Measurements from ENCODE around the gene COL5A2.

COL5A2 gene

DNA sequence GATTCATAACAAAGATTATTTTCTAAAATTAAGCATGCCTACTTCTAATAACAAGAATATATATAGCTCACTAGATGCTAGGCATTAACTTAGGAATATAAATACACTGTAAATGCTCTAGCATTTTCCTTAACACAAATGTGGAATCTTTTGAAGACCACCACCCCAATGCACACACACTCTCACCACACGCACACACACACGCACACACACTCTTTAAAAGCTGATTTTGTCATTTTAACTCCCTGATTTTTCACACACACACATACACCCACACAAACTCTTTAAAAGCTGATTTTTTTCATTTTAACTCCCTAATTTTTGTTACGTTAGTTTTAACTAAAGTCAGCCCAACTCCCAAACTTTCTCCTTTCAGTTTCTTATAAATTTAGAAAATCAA is 3.0 kb downstream of the COL5A2 start:
- H3K27ac ChIP-seq: no peak overlapping the region
- TF ChIP-seq, protein P1, sequence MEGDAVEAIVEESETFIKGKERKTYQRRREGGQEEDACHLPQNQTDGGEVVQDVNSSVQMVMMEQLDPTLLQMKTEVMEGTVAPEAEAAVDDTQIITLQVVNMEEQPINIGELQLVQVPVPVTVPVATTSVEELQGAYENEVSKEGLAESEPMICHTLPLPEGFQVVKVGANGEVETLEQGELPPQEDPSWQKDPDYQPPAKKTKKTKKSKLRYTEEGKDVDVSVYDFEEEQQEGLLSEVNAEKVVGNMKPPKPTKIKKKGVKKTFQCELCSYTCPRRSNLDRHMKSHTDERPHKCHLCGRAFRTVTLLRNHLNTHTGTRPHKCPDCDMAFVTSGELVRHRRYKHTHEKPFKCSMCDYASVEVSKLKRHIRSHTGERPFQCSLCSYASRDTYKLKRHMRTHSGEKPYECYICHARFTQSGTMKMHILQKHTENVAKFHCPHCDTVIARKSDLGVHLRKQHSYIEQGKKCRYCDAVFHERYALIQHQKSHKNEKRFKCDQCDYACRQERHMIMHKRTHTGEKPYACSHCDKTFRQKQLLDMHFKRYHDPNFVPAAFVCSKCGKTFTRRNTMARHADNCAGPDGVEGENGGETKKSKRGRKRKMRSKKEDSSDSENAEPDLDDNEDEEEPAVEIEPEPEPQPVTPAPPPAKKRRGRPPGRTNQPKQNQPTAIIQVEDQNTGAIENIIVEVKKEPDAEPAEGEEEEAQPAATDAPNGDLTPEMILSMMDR (conservative IDR thresholded peaks at IDR 0.05; ENCODE audit: low read depth): no peak
- ChIA-PET POLR2A (ENCODE audit: low non-redundant PET) (no interaction called here), CTCF (interaction anchor here (1.3 kb wide), 1 partner anchor 34 kb away, joined by 3 read pairs; no protein-coding TSS in a partner anchor)
- no peak for DNase-seq (ENCODE audit: low spot score)

DNA sequence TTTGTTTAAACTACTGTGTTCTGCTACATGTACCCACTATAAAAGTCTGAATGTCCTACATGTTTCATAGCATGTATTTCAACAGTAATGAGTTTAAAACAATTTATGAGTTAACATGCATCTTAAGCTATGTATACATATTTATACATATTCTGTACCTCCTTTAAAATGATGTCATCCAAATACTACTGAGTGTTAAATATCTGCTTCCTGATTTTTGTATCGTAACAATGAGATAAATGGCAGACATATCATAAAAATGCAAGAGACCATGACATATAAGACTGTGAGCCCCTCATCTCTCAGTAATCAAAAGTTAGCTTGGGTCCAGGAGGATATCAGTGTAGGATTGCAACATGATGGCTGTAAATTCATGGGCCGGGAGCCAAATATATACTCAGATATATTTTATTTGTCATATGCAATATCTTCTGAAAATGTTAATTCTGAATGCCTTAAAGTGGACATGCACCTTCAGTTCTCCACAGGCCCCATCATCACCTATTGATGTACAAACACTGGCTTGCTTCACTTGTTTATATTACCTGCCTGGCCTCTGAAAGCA is 3.6 kb downstream of the COL5A2 start:
- CTCF ChIA-PET: interaction anchor here (0.5 to 1.3 kb wide), 2 partner anchors 8 to 33 kb away, joined by 3 to 4 read pairs; no protein-coding TSS in a partner anchor
- POLR2A ChIA-PET (ENCODE audit: low non-redundant PET): no interaction called here
- no peak overlapping the region for H3K27ac ChIP-seq
- no peak for DNase-seq (ENCODE audit: low spot score)
- TF ChIP-seq, protein P1 (conservative IDR thresholded peaks at IDR 0.05; ENCODE audit: low read depth): no peak

DNA sequence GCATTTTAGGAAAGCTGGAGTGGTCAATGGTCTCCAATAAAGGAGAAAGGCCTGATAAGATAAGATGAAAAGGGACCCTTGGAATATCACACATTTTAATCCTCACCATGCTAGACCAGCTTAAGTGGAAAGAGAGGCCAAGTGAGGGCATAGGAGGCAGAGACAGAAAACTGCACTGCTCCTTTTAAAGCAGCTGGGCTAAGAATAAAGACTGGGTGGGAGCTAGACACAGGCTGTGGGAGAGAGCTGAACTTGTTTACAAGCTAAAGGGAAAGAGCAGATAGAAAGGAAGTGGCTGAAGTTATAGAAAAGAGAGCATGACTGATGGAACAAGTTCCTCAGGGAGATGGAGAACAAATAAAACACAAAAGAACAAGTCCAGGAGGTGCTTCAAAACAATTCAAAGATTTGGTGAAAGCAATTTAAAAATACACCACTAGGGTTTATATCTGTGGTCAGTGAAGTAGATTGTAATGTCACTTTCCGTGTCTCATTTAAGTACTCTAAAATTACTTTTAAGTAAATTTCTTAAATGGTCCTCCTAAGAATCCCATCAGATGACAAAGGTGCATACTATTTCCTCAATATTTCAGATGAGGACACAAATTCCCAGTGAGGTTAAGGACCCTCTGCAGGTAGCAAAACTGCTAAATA is 7.5 kb downstream of the COL5A2 start:
- H3K27ac ChIP-seq: no peak overlapping the region
- TF ChIP-seq, protein P1 (conservative IDR thresholded peaks at IDR 0.05; ENCODE audit: low read depth): no peak
- CTCF ChIA-PET: interaction anchor here (0.7 kb wide), 1 partner anchor 28 kb away, joined by 3 read pairs; no protein-coding TSS in a partner anchor
- no peak for DNase-seq (ENCODE audit: low spot score)
- POLR2A ChIA-PET (ENCODE audit: low non-redundant PET): no interaction called here

DNA sequence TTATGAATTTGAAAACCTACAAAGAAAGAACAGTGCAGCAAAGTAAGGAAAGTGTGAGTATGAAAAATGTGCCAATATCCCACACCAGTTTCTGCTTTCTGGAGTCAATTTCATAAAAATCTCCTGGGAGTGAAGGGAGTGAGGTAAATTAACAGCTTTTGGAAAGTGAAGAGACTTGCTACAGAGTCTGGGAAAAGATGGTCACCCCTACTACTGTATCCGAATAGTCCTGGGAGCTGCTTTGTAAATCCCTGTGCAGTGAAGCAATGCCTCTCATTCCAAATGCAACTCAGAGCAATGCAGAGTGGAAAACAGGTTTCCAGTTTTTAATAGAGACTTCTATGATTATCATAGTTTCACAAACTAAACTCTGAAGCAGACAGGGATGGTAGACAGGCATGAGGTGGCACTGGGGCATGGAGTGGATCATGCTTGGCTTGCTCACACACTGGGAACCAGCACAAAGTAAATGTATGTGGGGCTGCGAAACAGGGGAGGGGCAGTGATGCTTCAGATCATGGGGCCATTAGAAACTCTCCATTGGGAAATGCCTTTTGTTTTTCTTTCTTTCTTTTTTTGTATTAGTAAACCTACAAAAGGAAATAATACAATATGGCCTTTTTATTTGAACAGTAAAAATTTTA is 10.6 kb downstream of the COL5A2 start:
- POLR2A ChIA-PET (ENCODE audit: low non-redundant PET): no interaction called here
- CTCF ChIA-PET: interaction anchor here (0.7 kb wide), 1 partner anchor 15 kb away, joined by 3 read pairs; no protein-coding TSS in a partner anchor
- TF ChIP-seq, protein P1 (conservative IDR thresholded peaks at IDR 0.05; ENCODE audit: low read depth): no peak
- H3K27ac ChIP-seq: no peak overlapping the region
- DNase-seq (ENCODE audit: low spot score): no peak

DNA sequence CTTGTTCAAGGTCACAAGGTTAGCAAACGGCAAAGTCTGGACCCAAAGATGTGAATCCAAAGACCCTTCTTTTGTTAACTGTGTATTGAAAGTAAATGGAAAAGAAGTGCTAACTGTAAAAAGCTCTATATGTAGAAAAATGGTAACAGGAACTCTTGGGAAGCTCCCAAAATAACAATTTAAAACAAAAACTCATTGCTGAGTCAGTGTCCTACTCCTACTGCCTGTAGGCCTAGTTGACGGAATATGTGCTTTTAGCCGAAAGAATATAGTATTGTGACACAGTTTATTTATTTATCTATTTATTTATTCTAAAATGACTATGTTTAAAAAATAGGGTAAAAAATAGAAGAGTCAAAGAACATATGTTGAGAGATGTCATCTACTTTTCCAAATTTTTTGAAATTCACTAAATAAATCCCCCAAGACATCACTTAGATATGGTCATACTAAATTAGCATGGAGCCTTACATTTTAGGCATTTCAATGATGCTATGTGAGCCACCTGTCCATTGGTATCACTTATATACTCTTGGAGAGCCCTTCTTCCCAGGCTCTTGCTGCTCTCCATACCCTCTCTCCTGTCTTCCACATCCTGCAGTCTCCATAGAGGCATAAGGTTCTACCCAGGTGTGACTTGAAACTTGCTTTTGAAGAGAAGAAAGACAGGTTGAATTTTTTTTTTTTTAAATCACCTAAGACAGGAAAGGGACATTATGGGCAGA is 13.7 kb downstream of the COL5A2 start:
- ChIA-PET CTCF (interaction anchor here (0.5 kb wide), 1 partner anchor 176 kb away, joined by 3 read pairs; no protein-coding TSS in a partner anchor), POLR2A (ENCODE audit: low non-redundant PET) (no interaction called here)
- TF ChIP-seq, protein P1 (conservative IDR thresholded peaks at IDR 0.05; ENCODE audit: low read depth): no peak
- H3K27ac ChIP-seq: no peak overlapping the region
- no peak for DNase-seq (ENCODE audit: low spot score)

DNA sequence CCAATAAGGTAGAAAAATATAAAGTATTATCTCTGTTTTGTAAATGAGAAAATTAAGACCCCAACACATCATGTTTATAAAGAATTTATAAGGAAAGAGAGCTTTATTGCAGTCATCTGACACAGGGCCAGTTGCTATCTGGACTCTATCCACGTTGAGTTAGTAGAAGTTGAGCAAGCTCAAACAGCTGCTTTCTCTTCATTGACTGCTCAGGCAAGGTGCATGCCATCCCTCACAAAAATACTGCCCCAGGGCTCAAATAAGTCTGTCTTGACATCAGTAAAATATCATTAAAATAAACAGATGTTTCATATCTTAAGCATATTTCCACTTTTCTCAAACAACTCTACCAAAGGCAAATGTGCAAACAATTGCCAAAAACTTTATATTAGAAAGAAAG is 14.8 kb downstream of the COL5A2 start:
- no peak overlapping the region for H3K27ac ChIP-seq

More for the DNA sequence above, 14.8 kb downstream of the COL5A2 start:
- peak; percentile 3 for DNase-seq (ENCODE audit: low spot score)
- ChIA-PET POLR2A (ENCODE audit: low non-redundant PET) (no interaction called here), CTCF (no interaction called here)
- TF ChIP-seq, protein P1 (conservative IDR thresholded peaks at IDR 0.05; ENCODE audit: low read depth): no peak
